HG02763 (cell line): ENCODE measurements around the gene F2RL3.
"Not testable (repeated sequence)": the region's sequence is repeated elsewhere in the genome, so short reads cannot be mapped to it uniquely, and the experiment has no call there.

ENCODE experiments used
- ATAC-seq: cut with Tn5 transposase; IDR thresholded peaks from one replicate; pipeline ENCODE4 v1.9.1; 2021; ENCODE audit warnings: mild to moderate bottlenecking, moderate library complexity; ENCODE audit not compliant: unreplicated experiment

The F2RL3 gene

DNA sequence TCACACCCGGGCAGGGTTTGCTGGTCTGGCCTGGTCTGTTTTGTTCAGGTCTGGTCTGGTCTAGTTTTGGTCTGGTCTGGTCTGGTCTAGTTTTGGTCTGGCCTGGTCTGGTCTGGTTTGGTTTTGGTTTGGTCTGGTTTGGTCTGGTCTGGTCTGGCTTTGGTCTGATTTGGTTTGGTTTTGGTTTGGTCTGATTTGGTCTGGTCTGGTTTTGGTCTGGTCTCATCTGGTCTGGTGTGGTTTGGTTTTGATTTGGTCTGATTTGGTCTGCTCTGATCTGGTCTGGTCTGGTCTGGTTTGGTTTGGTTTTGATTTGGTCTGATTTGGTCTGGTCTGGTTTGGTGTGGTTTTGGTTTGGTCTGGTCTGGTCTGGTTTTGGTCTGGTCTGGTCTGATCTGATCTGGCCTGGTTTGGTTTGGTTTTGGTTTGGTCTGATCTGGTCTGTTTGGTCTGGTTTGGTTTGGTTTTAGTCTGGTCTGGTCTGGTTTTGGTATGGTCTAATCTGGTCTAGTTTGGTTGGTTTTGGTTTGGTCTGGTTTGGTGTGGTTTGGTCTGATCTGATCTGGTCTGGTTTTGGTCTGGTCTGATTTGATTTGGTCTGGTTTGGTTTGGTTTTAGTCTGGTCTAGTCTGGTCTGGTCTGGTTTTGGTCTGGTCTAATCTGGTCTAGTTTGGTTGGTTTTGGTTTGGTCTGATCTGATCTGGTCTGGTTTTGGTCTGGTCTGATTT is 14.4 kb upstream of the F2RL3 start:
- no peak for ATAC-seq

DNA sequence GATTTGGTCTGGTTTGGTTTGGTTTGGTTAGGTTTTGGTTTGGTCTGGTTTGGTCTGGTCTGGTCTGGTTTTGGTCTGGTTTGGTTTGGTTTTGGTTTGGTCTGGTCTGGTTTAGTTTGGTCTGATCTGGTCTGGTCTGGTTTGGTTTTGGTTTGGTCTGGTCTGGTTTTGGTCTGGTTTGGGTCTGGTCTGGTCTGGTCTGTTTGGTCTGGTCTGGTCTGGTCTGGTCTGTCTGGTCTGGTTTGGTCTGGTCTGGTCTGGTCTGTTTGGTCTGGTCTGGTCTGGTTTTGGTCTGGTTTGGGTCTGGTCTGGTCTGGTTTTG is 13.9 kb upstream of the F2RL3 start:
- not testable (repeated sequence) for ATAC-seq

DNA sequence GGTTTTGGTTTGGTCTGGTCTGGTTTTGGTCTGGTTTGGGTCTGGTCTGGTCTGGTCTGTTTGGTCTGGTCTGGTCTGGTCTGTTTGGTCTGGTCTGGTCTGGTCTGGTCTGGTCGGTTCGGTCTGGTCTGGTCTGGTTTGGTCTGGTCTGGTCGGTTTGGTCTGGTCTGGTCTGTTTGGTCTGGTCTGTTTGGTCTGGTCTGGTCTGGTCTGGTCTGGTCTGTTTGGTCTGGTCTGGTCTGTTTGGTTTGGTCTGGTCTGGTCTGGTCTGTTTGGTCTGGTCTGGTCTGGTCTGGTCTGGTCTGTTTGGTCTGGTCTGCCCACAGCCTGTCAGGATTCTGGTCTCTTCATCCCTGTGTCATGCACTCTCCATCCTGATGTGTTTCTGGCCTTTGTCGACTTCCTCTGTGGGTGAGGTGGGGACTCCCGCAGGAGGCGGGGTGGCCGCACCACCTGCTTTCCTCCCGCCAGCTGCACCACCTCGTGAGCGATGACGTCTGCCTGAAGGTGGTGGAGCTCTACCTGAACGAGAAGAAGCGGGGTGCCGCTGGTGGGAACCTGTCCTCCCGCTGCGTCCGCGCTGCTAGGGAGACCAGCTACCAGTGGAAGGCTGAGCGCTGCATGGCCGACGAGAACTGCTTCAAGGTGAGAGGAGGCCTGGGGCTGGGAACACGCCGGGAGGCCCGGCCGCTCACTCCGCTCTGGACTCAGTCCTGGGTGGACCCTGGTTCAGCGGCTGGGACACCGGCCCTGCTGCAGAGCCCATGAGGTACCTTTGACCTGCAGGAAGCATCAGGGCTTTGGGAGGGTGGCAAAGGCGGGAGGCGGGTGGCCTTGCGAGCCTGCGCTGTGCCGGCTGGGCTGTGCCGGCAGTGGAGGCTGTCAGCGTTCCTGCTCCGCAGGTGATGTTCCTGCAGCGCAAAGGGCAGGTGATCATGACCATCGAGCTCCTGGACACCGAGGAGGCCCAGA is 12.9 kb upstream of the F2RL3 start:
- ATAC-seq: no peak

DNA sequence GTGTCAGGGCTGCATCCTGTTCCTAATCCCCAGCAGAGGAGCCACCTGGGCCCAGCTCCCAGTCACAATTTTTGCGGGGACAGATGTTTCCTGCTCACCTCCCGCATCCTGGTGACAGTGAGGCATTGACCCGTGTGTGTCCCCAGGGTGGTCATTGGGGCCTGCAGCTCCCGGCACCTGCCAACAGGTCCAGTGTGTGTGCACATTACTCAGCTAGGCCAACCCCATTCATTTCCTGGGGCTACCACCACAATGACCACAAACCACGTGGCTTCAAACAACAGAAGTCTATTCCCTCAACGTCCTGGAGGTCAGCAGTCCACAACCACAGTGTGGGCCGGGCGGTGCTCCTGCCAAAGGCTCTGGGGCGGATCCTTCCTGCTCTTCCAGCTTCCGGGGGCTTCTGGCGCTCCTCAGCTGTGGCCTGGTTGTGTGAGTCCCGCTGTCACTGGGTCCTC is 11.9 kb upstream of the F2RL3 start:
- ATAC-seq: no peak

DNA sequence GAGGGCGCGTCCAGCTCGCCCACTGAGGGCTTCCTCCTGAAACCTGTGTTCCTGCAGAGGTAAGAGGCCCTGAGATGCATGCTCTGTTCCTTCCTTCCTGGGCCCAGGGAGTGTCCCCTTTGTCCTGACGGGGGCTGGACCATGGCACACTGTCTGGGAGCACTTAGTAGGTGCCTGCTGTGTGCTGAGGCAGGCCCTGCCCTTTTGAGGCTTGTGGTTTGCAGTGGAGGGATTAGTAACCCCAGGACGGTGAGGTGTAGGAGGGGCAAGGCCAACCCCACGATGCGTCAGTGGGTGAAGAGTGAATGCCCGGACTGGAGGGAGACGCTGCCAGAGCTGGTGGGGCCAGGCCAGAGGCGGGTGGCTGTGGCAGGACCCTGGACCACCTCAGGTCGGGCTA is 11.2 kb upstream of the F2RL3 start:
- no peak for ATAC-seq

DNA sequence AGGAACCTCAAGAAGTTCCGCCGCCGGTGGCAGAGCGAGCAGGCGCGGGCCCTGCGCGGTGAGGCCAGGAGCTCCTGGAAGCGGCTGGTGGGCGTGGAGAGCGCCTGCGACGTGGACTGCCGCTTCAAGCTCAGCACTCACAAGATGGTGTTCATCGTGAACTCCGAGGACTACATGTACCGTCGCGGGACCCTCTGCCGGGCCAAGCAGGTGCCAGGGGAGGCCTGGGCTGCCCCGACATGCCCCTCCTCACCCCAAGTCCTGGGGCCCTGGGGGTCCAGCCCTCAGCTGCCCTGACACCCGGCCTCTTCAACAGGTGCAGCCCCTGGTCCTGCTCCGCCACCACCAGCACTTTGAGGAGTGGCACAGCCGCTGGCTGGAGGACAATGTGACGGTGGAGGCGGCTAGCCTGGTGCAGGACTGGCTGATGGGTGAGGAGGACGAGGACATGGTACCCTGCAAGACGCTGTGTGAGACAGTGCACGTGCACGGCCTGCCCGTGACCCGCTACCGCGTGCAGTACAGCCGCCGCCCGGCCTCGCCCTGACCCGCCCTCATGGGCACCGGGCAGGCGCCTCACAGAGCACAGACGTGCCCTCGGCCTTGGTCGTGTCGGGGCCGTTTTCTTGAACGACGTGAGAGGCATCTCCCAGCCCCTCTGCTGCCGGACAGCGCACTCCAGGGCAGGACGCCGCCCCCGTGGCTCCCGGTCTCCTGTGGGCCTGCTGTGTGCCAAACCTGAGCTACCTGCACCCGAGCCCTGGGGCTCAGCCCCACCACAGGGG is 10.4 kb upstream of the F2RL3 start:
- ATAC-seq: no peak

DNA sequence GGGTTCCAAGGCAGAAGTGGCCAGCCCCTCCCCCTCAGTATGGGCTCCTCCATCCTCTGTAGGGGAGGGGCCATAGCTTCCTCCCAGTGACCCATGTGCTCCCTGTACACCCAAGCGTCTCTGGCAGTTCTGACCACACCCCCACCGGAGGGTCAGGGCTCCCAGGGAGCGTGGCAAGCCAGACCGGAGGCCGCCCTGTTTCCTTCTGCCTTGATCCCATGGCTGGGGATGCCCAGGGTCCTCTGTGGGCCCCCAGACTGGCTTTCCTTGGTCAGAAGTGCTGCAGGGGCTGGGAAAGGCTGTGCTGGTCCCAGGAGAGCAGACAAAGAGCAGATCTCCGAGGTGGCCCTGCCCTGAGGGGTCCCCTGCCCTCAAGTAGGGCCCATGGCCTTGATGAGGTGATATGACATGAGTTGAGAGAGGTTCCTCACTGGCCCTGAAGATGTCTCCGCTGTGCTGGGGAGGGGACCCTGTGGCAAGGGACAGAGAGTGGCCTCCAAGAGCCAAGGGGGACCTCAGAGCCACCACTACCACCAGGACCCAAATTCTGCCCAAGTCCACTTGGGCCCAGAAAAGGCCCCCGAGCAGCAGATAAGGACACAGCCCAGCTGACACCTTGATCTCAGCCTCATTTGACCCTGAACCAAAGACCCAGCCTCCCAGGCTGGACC is 7.8 kb upstream of the F2RL3 start:
- ATAC-seq: no peak

DNA sequence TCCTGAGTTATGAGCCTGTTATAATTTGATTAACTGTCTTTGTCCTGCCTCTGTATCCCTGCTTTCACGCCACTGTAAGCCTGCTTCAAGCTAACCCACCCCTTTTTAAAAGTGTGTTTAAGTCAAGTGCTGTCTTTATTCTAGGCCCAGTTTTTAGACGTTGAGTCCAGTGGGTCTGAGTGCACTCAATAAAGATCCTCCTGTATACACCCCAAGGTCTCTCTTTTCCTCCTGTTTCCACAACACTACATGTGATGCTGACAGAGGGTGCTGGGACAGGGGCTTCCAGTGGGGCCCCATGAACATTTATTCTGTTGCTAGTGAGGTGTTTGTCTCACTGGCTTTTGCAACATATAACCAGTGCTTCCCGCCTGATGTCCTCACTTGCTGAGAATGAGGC is 6.7 kb upstream of the F2RL3 start:
- no peak for ATAC-seq

DNA sequence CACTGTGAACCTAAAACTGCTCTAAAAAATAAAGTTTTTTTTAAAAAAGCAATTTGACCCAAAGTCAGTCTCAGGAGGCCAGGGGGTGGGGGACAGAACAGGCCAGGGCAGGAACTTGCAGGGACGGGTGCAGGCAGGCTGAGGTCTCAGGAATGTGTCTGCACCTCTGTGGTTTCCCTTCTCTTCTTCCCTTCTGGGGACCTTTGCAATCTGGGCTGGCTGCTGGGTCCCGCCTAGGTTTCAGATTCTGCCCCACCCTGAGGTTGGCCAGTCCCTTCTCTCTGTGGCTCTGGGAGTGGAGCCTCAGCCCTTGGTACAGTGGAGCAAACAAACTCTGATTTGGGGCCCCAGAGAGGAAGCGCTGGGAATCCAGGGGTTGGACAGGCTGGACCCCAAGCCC is 5.3 kb upstream of the F2RL3 start:
- ATAC-seq: no peak

DNA sequence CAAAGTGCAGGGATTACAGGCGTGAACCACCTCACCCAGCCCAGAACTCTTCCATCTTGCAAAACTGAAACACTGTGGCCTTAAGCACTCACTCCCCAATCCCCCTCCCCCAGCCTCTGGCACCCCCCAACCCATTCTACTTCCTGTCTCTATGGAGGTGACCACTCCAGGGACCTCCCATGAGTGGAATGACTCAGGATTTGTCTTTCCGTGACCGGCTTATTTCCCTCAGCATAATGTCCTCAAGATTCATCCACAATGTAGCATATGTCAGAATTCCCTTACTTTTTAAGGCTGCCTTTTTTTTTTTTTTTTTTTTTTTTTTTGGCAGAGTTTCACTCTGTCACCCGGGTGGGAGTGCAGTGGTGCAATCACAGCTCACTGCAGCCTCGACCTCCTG is 3.6 kb upstream of the F2RL3 start:
- ATAC-seq: no peak

DNA sequence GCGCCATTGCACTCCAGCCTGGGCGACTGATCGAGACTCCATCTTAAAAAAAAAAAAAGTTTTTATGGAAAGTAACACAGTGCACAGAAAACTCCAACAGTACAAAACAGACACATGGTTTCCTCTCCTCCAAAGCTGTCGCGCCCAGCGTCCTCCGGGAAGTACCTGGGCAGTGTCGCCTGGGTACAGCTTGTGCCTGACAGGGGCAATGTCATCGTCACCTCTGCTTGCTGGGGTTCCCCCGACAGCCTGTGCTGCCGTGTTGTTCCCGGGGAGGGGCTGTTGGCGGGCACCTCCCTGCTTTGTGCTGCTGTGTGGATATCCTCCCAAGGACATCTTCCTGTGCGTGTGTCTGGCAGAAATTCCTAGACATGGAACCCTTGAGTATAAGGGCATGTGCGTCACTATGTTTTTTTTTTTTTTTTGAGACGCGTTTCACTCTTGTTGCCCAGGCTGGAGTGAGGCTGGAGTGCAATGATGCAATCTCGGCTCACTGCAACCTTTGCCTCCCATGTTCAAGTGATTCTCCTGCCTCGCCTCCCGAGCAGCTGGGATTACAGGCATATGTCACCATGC is 2.4 kb upstream of the F2RL3 start:
- ATAC-seq: no peak

DNA sequence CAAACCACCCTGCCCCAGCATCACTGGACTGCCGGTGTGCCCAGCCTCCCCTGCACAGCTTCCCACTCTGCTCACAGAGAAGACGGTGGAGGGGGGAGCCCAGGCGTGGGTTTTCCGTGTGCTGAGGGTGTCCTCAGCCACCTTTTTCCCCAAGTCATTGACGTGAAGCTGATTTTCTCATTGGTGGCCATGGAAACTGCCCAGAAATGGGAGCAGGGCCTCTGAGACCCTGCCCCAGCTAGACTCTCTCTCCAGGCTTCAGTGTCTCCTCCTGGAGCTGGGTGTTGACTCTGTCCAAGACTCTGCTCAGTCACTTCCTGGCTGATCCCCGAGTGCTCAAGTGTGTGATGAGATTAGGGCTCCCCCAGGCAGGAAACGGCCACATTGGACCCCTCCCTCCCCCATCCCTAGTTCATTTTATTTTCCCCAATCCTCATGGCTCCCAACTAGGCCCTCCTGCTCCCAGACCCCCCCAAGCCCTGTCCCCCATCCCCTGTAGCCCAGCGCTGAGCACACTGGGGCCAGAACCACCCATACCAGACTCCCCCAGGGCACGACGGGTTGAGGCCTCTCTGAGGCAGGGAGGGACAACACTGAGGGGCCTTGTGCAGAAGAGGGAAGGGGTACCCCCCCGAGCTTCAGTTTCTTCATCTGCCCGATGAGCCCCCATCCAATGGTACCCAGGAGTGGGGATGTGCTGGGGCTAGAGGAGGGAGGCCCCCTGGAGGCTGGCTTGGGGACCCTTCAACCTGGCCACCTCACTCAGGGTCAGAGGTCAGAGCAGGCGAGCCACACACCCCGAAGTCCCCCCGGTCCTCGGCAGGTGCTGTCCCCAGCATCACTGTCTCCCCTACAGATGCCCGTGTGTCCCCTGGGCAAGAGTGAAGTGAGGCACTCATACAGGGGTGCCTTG is 1.2 kb upstream of the F2RL3 start:
- ATAC-seq: no peak

DNA sequence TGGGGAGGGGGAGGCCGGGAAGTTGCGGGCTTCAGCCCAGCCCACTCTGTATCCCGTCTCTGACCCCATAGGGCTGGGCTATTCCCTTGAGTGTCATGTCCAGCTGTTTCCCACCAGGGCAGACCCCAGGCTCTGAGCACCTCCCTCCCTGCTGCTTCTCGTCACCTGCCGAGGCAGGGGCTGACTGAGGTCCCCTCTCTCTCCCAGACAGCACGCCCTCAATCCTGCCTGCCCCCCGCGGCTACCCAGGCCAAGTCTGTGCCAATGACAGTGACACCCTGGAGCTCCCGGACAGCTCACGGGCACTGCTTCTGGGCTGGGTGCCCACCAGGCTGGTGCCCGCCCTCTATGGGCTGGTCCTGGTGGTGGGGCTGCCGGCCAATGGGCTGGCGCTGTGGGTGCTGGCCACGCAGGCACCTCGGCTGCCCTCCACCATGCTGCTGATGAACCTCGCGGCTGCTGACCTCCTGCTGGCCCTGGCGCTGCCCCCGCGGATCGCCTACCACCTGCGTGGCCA is 625 bp downstream of the F2RL3 start:
- ATAC-seq: no peak

DNA sequence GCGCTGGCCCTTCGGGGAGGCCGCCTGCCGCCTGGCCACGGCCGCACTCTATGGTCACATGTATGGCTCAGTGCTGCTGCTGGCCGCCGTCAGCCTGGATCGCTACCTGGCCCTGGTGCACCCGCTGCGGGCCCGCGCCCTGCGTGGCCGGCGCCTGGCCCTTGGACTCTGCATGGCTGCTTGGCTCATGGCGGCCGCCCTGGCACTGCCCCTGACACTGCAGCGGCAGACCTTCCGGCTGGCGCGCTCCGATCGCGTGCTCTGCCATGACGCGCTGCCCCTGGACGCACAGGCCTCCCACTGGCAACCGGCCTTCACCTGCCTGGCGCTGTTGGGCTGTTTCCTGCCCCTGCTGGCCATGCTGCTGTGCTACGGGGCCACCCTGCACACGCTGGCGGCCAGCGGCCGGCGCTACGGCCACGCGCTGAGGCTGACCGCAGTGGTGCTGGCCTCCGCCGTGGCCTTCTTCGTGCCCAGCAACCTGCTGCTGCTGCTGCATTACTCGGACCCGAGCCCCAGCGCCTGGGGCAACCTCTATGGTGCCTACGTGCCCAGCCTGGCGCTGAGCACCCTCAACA is 1.2 kb downstream of the F2RL3 start:
- ATAC-seq: no peak

DNA sequence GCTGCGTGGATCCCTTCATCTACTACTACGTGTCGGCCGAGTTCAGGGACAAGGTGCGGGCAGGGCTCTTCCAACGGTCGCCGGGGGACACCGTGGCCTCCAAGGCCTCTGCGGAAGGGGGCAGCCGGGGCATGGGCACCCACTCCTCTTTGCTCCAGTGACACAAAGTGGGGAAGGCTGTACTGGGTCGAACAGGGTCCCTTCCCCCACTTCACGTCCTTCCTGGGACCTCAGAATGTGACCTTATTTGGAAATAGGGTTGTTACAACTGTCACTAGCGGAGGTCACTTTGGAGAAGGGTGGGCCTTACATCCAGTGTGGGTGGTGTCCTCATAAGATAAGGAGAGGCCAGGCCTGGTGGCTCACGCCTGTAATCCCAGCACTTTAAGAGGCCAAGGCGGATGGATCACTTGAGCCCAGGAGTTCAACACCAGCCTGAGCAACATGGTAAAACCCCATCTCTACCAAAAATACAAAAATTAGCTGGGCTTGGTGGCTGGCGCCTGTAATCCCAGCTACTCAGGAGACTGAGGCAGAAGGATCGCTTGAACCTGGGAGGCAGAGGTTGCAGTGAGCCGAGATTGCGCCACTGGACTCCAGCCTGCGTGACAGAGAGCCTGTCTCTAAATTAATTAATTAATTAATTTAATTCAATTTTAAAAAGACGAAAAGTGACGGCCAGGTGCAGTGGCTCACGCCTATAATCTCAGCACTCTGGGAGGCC is 1.8 kb downstream of the F2RL3 start:
- ATAC-seq: no peak

DNA sequence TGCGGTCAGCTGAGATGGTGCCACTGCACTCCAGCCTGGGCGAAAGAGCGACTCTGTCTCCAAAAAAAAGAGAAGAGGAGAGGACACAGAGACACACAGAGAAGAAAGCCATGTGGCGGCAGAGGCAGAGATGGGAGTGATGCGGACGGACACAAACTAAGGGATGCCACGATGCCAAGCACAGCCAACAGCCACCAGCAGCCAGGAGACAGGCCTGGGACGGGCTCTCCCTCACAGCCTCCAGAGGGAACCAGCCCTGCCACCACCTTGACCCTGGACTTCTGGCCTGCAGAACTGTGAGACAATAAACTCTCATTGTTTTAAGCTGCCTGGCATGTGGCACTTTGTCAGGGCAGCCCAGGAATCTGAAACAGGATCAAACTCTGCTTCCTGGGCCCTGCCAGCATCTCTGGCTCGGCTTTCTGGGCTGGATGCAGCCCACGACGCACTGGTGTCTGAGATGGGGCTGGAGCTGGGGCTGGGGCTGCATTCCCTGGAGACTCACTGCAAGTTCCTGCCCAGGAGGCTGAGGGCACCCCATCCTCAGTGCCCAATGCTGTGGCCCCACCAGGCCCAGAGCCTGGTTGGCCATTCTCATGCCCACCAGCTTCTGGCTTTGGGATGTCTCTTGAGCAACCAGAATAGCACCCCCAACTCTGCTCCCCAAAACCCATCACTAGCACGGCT is 3.0 kb downstream of the F2RL3 start:
- no peak for ATAC-seq

DNA sequence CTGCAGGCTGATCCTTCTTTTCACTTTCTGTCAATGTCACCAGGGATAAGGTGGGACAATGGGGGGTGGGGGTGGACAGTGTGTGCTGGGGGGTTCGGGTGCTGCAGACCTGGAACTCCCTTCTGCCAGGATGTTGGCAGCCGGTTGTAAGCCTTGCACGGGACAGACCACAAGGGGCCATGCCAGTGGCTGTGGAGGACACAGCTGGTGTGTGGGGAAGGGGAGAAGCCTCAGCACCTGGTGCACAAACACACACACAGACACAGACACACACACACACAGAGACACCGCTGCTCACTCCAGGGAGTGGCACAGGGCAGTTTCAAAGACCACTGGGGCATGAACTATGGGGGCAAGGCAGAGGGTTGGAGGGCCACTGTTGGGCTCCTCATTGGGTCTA is 3.6 kb downstream of the F2RL3 start:
- ATAC-seq: no peak
